Astrocyte of the cerebellum (primary cell): ENCODE data around the gene CCDC126.
A peak's percentile ranks its signal among the peaks of the same experiment; 100 is the strongest.
"Not testable (repeated sequence)": the region's sequence is repeated elsewhere in the genome, so short reads cannot be mapped to it uniquely, and the experiment has no call there.

Source experiments
- DNase-seq: peaks from one replicate; pipeline ENCODE4 v3.0.0-alpha.2; 2011; ENCODE audit warnings: low read depth
- H3K4me3 ChIP-seq: 2 replicates; pipeline ENCODE4 v1.5.1; 2011; ENCODE audit warnings: mild to moderate bottlenecking, low read depth, low read length, moderate library complexity
- CTCF ChIP-seq: IDR thresholded peaks from 2 replicates; pipeline ENCODE4 v1.5.1; 2012; ENCODE audit warnings: low read length, low read depth, moderate library complexity, mild to moderate bottlenecking; ENCODE audit errors: missing control alignments
- in situ Hi-C: cut with HindIII; loops from 2 replicates; pipeline ENCODE4 v1.10.0; 2017; ENCODE audit warnings: low sequenced_read_pairs

CCDC126 gene

GRCh38 chr7:23672033-23672432, 74.9 kb downstream of the CCDC126 start:
- no peak for TF ChIP-seq CTCF
- H3K4me3 ChIP-seq = no peak overlapping the region
- in situ Hi-C loops = no loop called here
- no peak for DNase-seq

- DNase-seq = peak; percentile 32
- peak; percentile 71 for TF ChIP-seq CTCF
- H3K4me3 ChIP-seq = peak within 1 kb of the TSS; percentile 57
- in situ Hi-C loops = no loop called here
These were observed 82.8 kb downstream of the CCDC126 start, which contains the start of gene FAM221A for GRCh38 chr7:23679898-23680413. TSS of gene FAM221A (plus strand) at chr7:23680199. CDS start at chr7:23680219, 20 bp downstream.

- H3K4me3 ChIP-seq = peak overlapping the region; percentile 57
- in situ Hi-C loops = no loop called here
- no peak for DNase-seq
- no peak for TF ChIP-seq CTCF
These were observed 83.5 kb downstream of the CCDC126 start for GRCh38 chr7:23680414-23681405.

- H3K4me3 ChIP-seq, DNase-seq, in situ Hi-C loops: not testable (repeated sequence)
These were observed 86.9 kb downstream of the CCDC126 start for GRCh38 chr7:23684041-23684440.

GRCh38 chr7:23685731-23686130, 88.5 kb downstream of the CCDC126 start:
- H3K4me3 ChIP-seq = no peak overlapping the region
- no peak for DNase-seq
- in situ Hi-C loops = no loop called here
- TF ChIP-seq CTCF = no peak

GRCh38 chr7:23687011-23687410, 89.8 kb downstream of the CCDC126 start:
- no peak overlapping the region for H3K4me3 ChIP-seq
- no peak for DNase-seq
- no peak for TF ChIP-seq CTCF
- in situ Hi-C loops = no loop called here

GRCh38 chr7:23689165-23689564, 92.0 kb downstream of the CCDC126 start:
- in situ Hi-C loops = no loop called here
- no peak overlapping the region for H3K4me3 ChIP-seq
- DNase-seq = no peak
- TF ChIP-seq CTCF = no peak
